ENCODE data around the gene EXOC6B.

EXOC6B gene

GRCh38 chr2:72414137-72414760 lies 411.6 kb downstream of the EXOC6B start:
- no peaks in the 10 kb centered on the region for H3K9me3 ChIP-seq (ENCODE audit: insufficient read depth, low read length, severe bottlenecking)
- no peaks in the 10 kb centered on the region for H3K36me3 ChIP-seq (ENCODE audit: insufficient read depth, low read length)
- H3K4me1 ChIP-seq (ENCODE audit: insufficient read depth, low read length) = no peaks in the 10 kb centered on the region
- no peaks in the 10 kb centered on the region for H3K27me3 ChIP-seq (ENCODE audit: insufficient read depth, low read length, poor library complexity)
- H3K79me2 ChIP-seq (ENCODE audit: insufficient read depth, low read length) = no peaks in the 10 kb centered on the region
- no peaks in the 10 kb centered on the region for H4K20me1 ChIP-seq (ENCODE audit: insufficient read depth, low read length)
- no peak overlapping the region for H3K9ac ChIP-seq (ENCODE audit: low read depth, low read length)
- DNase-seq (no peak), ATAC-seq (ENCODE audit: insufficient read depth, low read depth) (no peak)
- H3K27ac ChIP-seq (ENCODE audit: low read length) = no peak overlapping the region
- no peak overlapping the region for H2AFZ ChIP-seq (ENCODE audit: low read depth, low read length)
- no peak for TF ChIP-seq CTCF (IDR thresholded peaks at IDR 0.05; ENCODE audit: borderline replicate concordance, extremely low read depth, low read length, poor library complexity, severe bottlenecking)
- TF ChIP-seq EZH2 (IDR thresholded peaks at IDR 0.05; ENCODE audit: borderline replicate concordance, low read depth, low read length, severe bottlenecking) = no peak
- H3K4me2 ChIP-seq (ENCODE audit: insufficient read depth, low read length) = no peak overlapping the region
- no peak overlapping the region for H3K4me3 ChIP-seq (ENCODE audit: low read depth in 1 of 2, low read length in 2 of 2)

GRCh38 chr2:72413716-72414115 lies 412.1 kb downstream of the EXOC6B start:
- Histone ChIP-seq H2AFZ (ENCODE audit: low read depth, low read length) (no peak overlapping the region), H3K79me2 (ENCODE audit: insufficient read depth, low read length) (no peaks in the 10 kb centered on the region), H3K4me1 (ENCODE audit: insufficient read depth, low read length) (no peaks in the 10 kb centered on the region), H3K9me3 (ENCODE audit: insufficient read depth, low read length, severe bottlenecking) (no peaks in the 10 kb centered on the region), H3K27me3 (ENCODE audit: insufficient read depth, low read length, poor library complexity) (no peaks in the 10 kb centered on the region), H4K20me1 (ENCODE audit: insufficient read depth, low read length) (no peaks in the 10 kb centered on the region), H3K4me3 (ENCODE audit: low read depth in 1 of 2, low read length in 2 of 2) (no peak overlapping the region), H3K4me2 (ENCODE audit: insufficient read depth, low read length) (no peak overlapping the region), H3K36me3 (ENCODE audit: insufficient read depth, low read length) (no peaks in the 10 kb centered on the region), H3K9ac (ENCODE audit: low read depth, low read length) (no peak overlapping the region), H3K27ac (ENCODE audit: low read length) (no peak overlapping the region)
- no peak for ATAC-seq (ENCODE audit: insufficient read depth, low read depth)
- DNase-seq = no peak
- TF ChIP-seq CTCF (IDR thresholded peaks at IDR 0.05; ENCODE audit: borderline replicate concordance, extremely low read depth, low read length, poor library complexity, severe bottlenecking) (no peak), EZH2 (IDR thresholded peaks at IDR 0.05; ENCODE audit: borderline replicate concordance, low read depth, low read length, severe bottlenecking) (no peak)

- no peaks in the 10 kb centered on the region for H3K27me3 ChIP-seq (ENCODE audit: insufficient read depth, low read length, poor library complexity)
- H3K4me1 ChIP-seq (ENCODE audit: insufficient read depth, low read length) = no peaks in the 10 kb centered on the region
- ATAC-seq (ENCODE audit: insufficient read depth, low read depth) = no peak
- no peaks in the 10 kb centered on the region for H3K79me2 ChIP-seq (ENCODE audit: insufficient read depth, low read length)
- no peak overlapping the region for H3K27ac ChIP-seq (ENCODE audit: low read length)
- H4K20me1 ChIP-seq (ENCODE audit: insufficient read depth, low read length) = no peaks in the 10 kb centered on the region
- no peak for DNase-seq
- no peak overlapping the region for H3K9ac ChIP-seq (ENCODE audit: low read depth, low read length)
- no peaks in the 10 kb centered on the region for H3K36me3 ChIP-seq (ENCODE audit: insufficient read depth, low read length)
- no peak overlapping the region for H3K4me3 ChIP-seq (ENCODE audit: low read depth in 1 of 2, low read length in 2 of 2)
- TF ChIP-seq EZH2 (IDR thresholded peaks at IDR 0.05; ENCODE audit: borderline replicate concordance, low read depth, low read length, severe bottlenecking) (no peak), CTCF (IDR thresholded peaks at IDR 0.05; ENCODE audit: borderline replicate concordance, extremely low read depth, low read length, poor library complexity, severe bottlenecking) (no peak)
- no peak overlapping the region for H3K4me2 ChIP-seq (ENCODE audit: insufficient read depth, low read length)
- no peaks in the 10 kb centered on the region for H3K9me3 ChIP-seq (ENCODE audit: insufficient read depth, low read length, severe bottlenecking)
- H2AFZ ChIP-seq (ENCODE audit: low read depth, low read length) = no peak overlapping the region
Measured at GRCh38 chr2:72412214-72412613, 413.6 kb downstream of the EXOC6B start.
